Stimulated activated naive CD8-positive, alpha-beta T cell treated with anti-CD3 and anti-CD28 coated beads, Interleukin-15, amount 100 ng/mL, for 72 hours (primary cell): ENCODE results near the gene DLGAP3.

Experiments used
- ATAC-seq: fragments of 150-1000 bp; cut with Tn5 transposase; 2 replicates; pipeline ENCODE4 v1.10.0; 2021; ENCODE audit warnings: mild to moderate bottlenecking, moderate library complexity
- DNase-seq, 2 donors: peaks; one replicate each; pipeline ENCODE4 v3.0.0; 2021 to 2022
- H3K27ac Mint-ChIP-seq, 2 donors: one replicate each; pipeline ENCODE4 v1.8.0; 2022; ENCODE audit warnings: mild to moderate bottlenecking in 2 of 2, mixed read lengths in 2 of 2, moderate library complexity in 2 of 2
- H3K27me3 Mint-ChIP-seq: one replicate; pipeline ENCODE4 v1.8.0; 2022; ENCODE audit warnings: mixed read lengths
- H3K4me1 Mint-ChIP-seq: one replicate; pipeline ENCODE4 v1.8.0; 2022; ENCODE audit warnings: mild to moderate bottlenecking, mixed read lengths
- H3K4me3 Mint-ChIP-seq, 2 donors: one replicate each; pipeline ENCODE4 v1.8.0; 2022; ENCODE audit warnings: mild to moderate bottlenecking in 2 of 2, mixed read lengths in 2 of 2, moderate library complexity in 1 of 2
- H3K9me3 Mint-ChIP-seq, 2 donors: one replicate each; pipeline ENCODE4 v1.8.0; 2022; ENCODE audit warnings: mixed read lengths in 2 of 2

Gene DLGAP3

DNA sequence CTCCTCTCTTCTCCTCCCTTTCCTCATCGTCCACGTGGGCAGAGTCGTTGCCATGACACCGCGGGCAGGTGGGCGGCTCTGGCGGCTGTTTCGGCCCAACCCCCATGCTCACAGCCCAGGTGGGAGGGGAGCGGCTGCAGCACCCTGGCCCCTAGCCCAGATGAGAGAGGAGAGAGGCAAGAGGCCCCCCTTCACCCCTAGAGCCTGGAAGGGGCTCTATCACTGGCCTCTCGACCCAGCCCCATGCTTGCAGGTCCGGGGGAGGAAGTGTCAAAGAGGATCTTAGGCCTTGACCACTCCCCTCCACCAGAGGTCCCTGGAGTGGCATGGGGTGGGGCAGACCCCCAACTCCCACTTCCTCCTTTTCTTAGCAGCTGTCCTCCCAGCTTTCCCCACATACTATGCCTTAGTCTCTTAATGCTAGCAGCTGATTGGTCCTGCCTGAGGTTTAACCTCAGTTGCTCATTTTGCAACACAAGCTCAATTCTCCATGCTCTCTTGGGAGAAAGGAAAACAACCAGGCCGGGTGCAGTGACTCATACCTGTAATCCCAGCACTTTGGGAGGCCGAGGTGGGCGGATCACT, 10.4 kb downstream of the DLGAP3 start:
- H3K4me1 Mint-ChIP-seq, result peaks cover 14% of the 10 kb centered on the region
- H3K27ac Mint-ChIP-seq, result peak overlapping the region in 1 of 2 donors; percentile 45
- H3K27me3 Mint-ChIP-seq, result peaks cover 53% of the 10 kb centered on the region
- no peak for DNase-seq
- ATAC-seq, result peak; percentile 28
- no peak overlapping the region for H3K4me3 Mint-ChIP-seq
- peaks cover 2% of the 10 kb centered on the region in 2 donors for H3K9me3 Mint-ChIP-seq

DNA sequence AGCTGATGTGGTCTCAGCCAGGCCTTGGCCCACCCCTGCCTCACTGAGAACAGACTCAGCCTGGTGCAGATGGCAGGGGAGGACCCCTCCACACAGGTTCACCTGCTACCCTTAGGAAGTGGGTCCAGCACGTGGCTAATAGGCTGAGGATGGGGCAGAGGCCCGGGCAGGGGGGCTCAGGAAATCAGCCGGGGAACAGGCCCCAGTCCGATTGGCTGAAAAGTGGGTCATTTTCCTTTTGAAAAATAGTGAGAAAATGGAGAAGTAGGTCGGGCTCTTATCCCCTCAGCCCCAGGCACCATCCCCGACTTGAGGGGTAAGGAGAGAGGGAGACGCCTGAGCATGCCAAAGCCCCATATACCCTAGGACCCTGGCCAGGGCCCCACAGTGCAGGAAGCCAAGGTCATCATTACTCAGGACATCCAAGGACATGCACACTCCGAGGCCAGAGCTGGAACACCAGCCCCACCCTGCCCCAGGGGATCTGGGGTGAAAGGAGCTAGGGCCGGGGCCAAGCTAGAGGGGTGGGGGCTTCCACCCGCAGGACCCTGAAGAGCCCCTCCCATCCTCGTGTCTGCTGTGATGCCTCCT, 11.0 kb downstream of the DLGAP3 start:
- DNase-seq, result no peak
- peaks cover 14% of the 10 kb centered on the region for H3K4me1 Mint-ChIP-seq
- H3K27ac Mint-ChIP-seq, result no peak overlapping the region
- no peaks in the 10 kb centered on the region for H3K9me3 Mint-ChIP-seq
- ATAC-seq, result no peak
- no peak overlapping the region for H3K4me3 Mint-ChIP-seq
- H3K27me3 Mint-ChIP-seq, result peaks cover 47% of the 10 kb centered on the region

GRCh38 chr1:34917017-34917416, 12.4 kb downstream of the DLGAP3 start:
- peaks cover 14% of the 10 kb centered on the region for H3K4me1 Mint-ChIP-seq
- H3K4me3 Mint-ChIP-seq, result no peak overlapping the region
- DNase-seq, result no peak
- ATAC-seq, result no peak
- peaks cover 33% of the 10 kb centered on the region for H3K27me3 Mint-ChIP-seq
- no peaks in the 10 kb centered on the region for H3K9me3 Mint-ChIP-seq
- H3K27ac Mint-ChIP-seq, result no peak overlapping the region

- no peak for DNase-seq
- ATAC-seq, result no peak
- H3K27me3 Mint-ChIP-seq, result peaks cover 27% of the 10 kb centered on the region
- no peak overlapping the region for H3K4me3 Mint-ChIP-seq
- peaks cover 14% of the 10 kb centered on the region for H3K4me1 Mint-ChIP-seq
- no peak overlapping the region for H3K27ac Mint-ChIP-seq
- no peaks in the 10 kb centered on the region for H3K9me3 Mint-ChIP-seq
Measured at GRCh38 chr1:34916104-34916503, 13.3 kb downstream of the DLGAP3 start.

DNA sequence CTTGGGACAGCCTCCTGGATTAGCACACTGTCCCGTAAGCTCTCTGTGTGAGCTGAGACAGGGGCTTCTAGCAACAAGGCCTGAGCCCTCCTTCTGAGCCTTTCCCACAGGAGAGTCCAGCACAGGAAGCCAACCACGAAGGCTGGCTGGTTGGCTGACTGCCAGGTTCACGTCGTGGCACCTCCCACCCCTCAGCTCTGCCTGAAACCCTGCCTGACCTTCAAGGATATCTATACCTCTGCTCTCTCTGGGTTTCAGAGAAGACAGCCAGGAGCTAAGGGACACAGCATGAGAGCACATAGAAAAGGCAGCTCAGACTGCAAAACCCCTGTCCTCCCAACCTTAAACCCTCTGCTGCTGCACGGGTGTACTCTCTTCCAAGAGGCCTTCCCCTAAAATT, 13.9 kb downstream of the DLGAP3 start:
- Mint-ChIP-seq H3K9me3 (no peaks in the 10 kb centered on the region), H3K4me1 (peaks cover 14% of the 10 kb centered on the region), H3K27ac (no peak overlapping the region), H3K27me3 (peaks cover 24% of the 10 kb centered on the region), H3K4me3 (no peak overlapping the region)
- no peak for DNase-seq
- no peak for ATAC-seq

DNA sequence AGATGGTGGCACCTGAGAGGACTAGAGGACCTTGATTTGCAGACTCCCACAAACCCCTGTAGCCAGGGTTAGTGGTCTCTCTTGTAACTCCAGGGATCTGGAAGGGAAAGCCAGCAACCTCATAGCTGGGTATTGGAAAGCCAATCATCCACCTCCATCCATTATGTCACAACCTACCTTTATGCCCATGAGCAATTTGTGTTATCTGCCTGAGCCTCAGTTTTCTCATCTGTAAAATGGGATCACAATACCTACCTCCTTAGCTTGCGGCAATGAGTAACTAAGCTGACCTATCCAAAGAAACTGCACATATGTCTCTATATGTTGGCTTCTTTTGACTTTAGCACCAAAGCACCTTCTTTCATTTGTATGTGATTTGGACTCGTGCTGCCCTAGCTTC, 14.5 kb downstream of the DLGAP3 start:
- DNase-seq, result no peak
- no peak for ATAC-seq
- Mint-ChIP-seq H3K4me3 (no peak overlapping the region), H3K27me3 (peaks cover 19% of the 10 kb centered on the region), H3K27ac (no peak overlapping the region), H3K9me3 (no peaks in the 10 kb centered on the region), H3K4me1 (peaks cover 14% of the 10 kb centered on the region)

- H3K27me3 Mint-ChIP-seq, result peaks cover 9% of the 10 kb centered on the region
- DNase-seq (no peak), ATAC-seq (no peak)
- H3K27ac Mint-ChIP-seq, result no peak overlapping the region
- no peaks in the 10 kb centered on the region for H3K9me3 Mint-ChIP-seq
- H3K4me1 Mint-ChIP-seq, result no peaks in the 10 kb centered on the region
- no peak overlapping the region for H3K4me3 Mint-ChIP-seq
Measured at GRCh38 chr1:34911465-34911864, 18.0 kb downstream of the DLGAP3 start.

- Mint-ChIP-seq H3K4me1 (no peaks in the 10 kb centered on the region), H3K27ac (no peak overlapping the region), H3K9me3 (no peaks in the 10 kb centered on the region), H3K27me3 (peaks cover 13% of the 10 kb centered on the region), H3K4me3 (no peak overlapping the region)
- no peak for ATAC-seq
- no peak for DNase-seq
Measured at GRCh38 chr1:34910425-34910824, 19.0 kb downstream of the DLGAP3 start.

- Mint-ChIP-seq H3K4me1 (no peaks in the 10 kb centered on the region), H3K27ac (no peak overlapping the region), H3K27me3 (peaks cover 13% of the 10 kb centered on the region), H3K4me3 (no peak overlapping the region), H3K9me3 (no peaks in the 10 kb centered on the region)
- no peak for DNase-seq
- no peak for ATAC-seq
Measured at GRCh38 chr1:34908369-34908768, 21.1 kb downstream of the DLGAP3 start.

DNA sequence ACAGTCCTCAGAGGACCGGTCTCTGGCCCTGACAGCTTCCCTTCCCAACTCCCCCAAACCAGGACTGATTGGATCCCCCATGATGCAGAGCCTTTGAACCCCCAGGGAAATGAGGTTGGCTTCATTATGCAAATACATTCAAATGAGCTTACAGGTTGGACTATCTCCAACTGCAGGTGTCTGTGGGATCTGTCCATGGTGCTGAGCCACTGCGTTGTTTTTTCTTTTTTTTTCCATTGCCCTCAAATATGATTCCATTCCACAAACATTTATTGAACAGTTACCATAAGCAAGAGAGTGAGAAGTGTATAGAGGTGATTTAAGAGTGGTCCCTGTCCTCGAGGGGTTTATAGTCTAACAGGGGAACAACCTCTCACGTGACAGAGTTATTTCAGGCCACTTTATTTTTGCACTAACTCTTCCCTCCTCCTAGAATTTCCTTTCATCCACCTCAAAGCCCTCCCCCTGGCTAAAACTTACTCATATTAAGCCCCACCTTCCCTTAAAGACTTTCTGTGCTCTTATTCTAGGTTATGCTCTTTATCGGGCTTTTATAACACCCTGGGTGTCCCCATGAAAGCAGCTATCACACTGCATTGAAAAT, 21.9 kb downstream of the DLGAP3 start:
- Mint-ChIP-seq H3K4me3 (no peak overlapping the region), H3K9me3 (no peaks in the 10 kb centered on the region), H3K4me1 (no peaks in the 10 kb centered on the region), H3K27ac (peak overlapping the region in 1 of 2 donors; percentile 4), H3K27me3 (peaks cover 13% of the 10 kb centered on the region)
- ATAC-seq (no peak), DNase-seq (no peak)

GRCh38 chr1:34906756-34907155, 22.7 kb downstream of the DLGAP3 start:
- no peak for DNase-seq
- no peaks in the 10 kb centered on the region for H3K9me3 Mint-ChIP-seq
- H3K27me3 Mint-ChIP-seq, result peaks cover 20% of the 10 kb centered on the region
- no peak for ATAC-seq
- H3K4me1 Mint-ChIP-seq, result no peaks in the 10 kb centered on the region
- H3K27ac Mint-ChIP-seq, result no peak overlapping the region
- no peak overlapping the region for H3K4me3 Mint-ChIP-seq

GRCh38 chr1:34906222-34906621, 23.2 kb downstream of the DLGAP3 start:
- H3K4me1 Mint-ChIP-seq, result no peaks in the 10 kb centered on the region

DNA sequence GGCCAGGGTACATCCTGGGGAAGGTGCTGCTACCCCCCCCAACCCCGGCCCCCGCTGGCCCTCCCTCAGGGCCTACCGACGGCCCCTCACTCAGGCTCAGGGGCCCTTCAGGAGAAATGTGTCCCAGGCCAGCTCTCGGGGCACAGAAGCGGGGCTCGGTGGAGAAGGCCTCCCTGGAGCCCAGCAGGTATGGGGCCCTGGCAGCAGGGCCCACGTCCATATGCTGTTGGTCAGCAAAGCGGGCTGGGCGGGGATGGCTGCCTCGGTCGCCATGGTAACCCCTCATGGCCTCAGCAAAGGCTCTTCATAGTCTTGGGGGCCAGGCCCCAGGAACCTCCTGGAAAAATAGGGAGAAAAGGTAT, 24.4 kb downstream of the DLGAP3 start:
- no peaks in the 10 kb centered on the region for H3K4me1 Mint-ChIP-seq
- no peaks in the 10 kb centered on the region for H3K9me3 Mint-ChIP-seq
- H3K4me3 Mint-ChIP-seq, result no peak overlapping the region
- no peak for ATAC-seq
- no peak for DNase-seq
- H3K27me3 Mint-ChIP-seq, result peaks cover 35% of the 10 kb centered on the region
- H3K27ac Mint-ChIP-seq, result no peak overlapping the region

More at GRCh38 chr1:34906222-34906621, 23.2 kb downstream of the DLGAP3 start:
- ATAC-seq, result no peak
- no peak overlapping the region for H3K27ac Mint-ChIP-seq
- H3K9me3 Mint-ChIP-seq, result no peaks in the 10 kb centered on the region
- H3K4me3 Mint-ChIP-seq, result no peak overlapping the region
- no peak for DNase-seq
- peaks cover 25% of the 10 kb centered on the region for H3K27me3 Mint-ChIP-seq

- no peak overlapping the region for H3K4me3 Mint-ChIP-seq
- peaks cover 35% of the 10 kb centered on the region for H3K27me3 Mint-ChIP-seq
- DNase-seq, result no peak
- H3K27ac Mint-ChIP-seq, result no peak overlapping the region
- H3K9me3 Mint-ChIP-seq, result no peaks in the 10 kb centered on the region
- no peaks in the 10 kb centered on the region for H3K4me1 Mint-ChIP-seq
- ATAC-seq, result no peak
Measured at GRCh38 chr1:34904236-34905097, 25.0 kb downstream of the DLGAP3 start.

DNA sequence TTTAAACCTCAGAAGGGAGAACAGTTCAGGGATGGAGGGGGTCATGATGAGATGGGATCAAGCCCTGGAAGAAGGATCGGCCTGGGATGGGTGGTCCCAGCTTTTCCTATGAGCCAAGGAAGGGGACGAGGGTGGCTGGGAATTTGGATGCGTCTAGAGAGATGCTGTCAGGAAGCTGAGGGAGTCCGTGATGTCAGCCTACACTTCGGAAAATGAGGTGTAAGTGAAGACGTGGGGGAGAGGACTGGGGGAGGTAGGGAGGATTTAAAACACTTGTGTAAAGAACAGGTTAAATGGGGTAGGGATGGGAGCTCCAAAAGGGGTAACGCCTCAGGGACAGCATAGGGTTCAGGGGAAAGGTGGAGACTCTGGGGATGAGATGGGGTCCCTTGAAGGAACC, 27.5 kb downstream of the DLGAP3 start:
- H3K27me3 Mint-ChIP-seq, result peaks cover 31% of the 10 kb centered on the region
- no peak overlapping the region for H3K4me3 Mint-ChIP-seq
- H3K27ac Mint-ChIP-seq, result no peak overlapping the region
- ATAC-seq (no peak), DNase-seq (no peak)
- no peaks in the 10 kb centered on the region for H3K9me3 Mint-ChIP-seq
- no peaks in the 10 kb centered on the region for H3K4me1 Mint-ChIP-seq
